ENCODE measurements around the gene PID1. TPM values are rescaled to one million over a fixed set of nuclear protein-coding genes. Genes with fewer than 3 reads are reported as not detected.

Gene PID1
- total RNA-seq, 1 donor from 2014 or later, result 25.1 TPM

DNA sequence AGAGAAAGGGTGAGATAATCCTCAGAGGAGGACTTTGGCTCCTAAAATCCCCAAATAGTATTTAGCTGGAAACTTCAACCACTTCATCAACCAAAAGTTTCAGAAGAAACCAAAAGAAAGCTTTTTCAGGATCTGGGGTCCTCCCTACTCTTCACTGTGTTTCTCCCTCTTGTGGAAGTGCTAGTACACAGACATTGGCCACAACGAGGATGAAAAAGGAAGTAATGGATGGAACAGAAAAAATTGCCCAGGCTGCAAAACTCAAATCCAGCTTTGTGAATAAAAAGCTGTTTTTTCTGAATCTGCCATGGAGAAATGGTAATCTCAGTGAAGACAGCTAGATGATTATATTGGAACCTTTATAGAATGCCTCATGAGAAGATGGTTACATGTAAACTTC lies 4.0 kb downstream of the PID1 start:
- no peaks in the 10 kb centered on the region for H3K36me3 ChIP-seq (ENCODE audit: control insufficient read depth in 3 of 3, insufficient read depth in 3 of 3, low read length in 3 of 3)
- peaks cover 0 to 9% (median 8%) of the 10 kb centered on the region in 3 donors for H3K27me3 ChIP-seq (ENCODE audit: control insufficient read depth in 3 of 3, insufficient read depth in 3 of 3, low read length in 3 of 3)
- H3K9ac ChIP-seq (ENCODE audit: low read depth in 1 of 3, low read length in 3 of 3), result no peak overlapping the region
- H3K4me1 ChIP-seq (ENCODE audit: control insufficient read depth in 3 of 3, insufficient read depth in 3 of 3, low read length in 3 of 3), result no peaks in the 10 kb centered on the region
- H3K27ac ChIP-seq (ENCODE audit: low read depth, low read length), result no peak overlapping the region
- no peak overlapping the region for H3K4me3 ChIP-seq (ENCODE audit: low read length in 3 of 3)
- H3K9me3 ChIP-seq (ENCODE audit: control insufficient read depth in 3 of 3, low read length in 3 of 3), result peaks cover 0 to 3% (median 0%) of the 10 kb centered on the region in 3 donors

DNA sequence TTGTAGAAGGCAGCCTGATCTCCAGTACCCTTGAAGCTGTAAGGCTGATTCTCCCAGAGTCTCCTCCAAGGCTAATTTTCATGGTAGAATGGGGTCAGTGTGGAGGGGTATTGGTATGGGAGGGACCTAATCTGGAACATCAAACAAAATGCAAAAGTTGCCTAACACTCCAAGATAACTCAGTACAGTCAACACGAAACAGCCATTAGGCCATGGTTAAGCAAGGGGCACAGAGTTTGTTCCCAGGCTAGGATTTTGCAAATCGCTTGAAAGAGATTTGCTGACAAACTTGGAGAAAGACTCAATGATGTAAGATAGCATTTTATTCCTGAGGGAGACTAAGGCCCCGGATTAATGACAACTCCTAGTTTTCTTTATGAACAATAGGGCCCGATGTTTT lies 5.4 kb downstream of the PID1 start:
- Histone ChIP-seq H3K27me3 (ENCODE audit: control insufficient read depth in 3 of 3, insufficient read depth in 3 of 3, low read length in 3 of 3) (peaks cover 0 to 7% (median 5%) of the 10 kb centered on the region in 3 donors), H3K36me3 (ENCODE audit: control insufficient read depth in 3 of 3, insufficient read depth in 3 of 3, low read length in 3 of 3) (no peaks in the 10 kb centered on the region), H3K4me3 (ENCODE audit: low read length in 3 of 3) (no peak overlapping the region), H3K27ac (ENCODE audit: low read depth, low read length) (no peak overlapping the region), H3K4me1 (ENCODE audit: control insufficient read depth in 3 of 3, insufficient read depth in 3 of 3, low read length in 3 of 3) (no peaks in the 10 kb centered on the region), H3K9me3 (ENCODE audit: control insufficient read depth in 3 of 3, low read length in 3 of 3) (peaks cover 0 to 3% (median 0%) of the 10 kb centered on the region in 3 donors), H3K9ac (ENCODE audit: low read depth in 1 of 3, low read length in 3 of 3) (no peak overlapping the region)

DNA sequence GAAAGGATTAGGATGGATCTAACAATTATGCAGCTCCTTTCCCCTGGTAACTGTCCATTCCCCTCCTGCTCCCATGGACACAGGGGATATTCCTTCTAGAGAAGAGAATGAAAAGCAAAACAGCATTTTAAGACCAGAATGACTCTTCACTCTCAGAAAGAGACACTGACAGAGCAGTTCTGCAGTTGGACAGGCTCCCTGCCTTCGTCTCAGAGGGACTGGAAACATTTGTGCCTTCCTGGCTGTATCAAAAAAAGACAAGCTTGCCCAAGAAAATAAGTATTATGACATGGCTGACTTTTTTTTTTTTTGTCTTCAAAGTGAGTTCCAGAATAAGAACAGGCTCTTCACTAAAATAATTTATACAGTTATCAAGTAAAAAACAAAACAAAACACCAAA lies 9.5 kb downstream of the PID1 start:
- no peaks in the 10 kb centered on the region for H3K27me3 ChIP-seq (ENCODE audit: control insufficient read depth in 3 of 3, insufficient read depth in 3 of 3, low read length in 3 of 3)
- no peak overlapping the region for H3K9ac ChIP-seq (ENCODE audit: low read depth in 1 of 3, low read length in 3 of 3)
- H3K4me1 ChIP-seq (ENCODE audit: control insufficient read depth in 3 of 3, insufficient read depth in 3 of 3, low read length in 3 of 3), result no peaks in the 10 kb centered on the region
- H3K4me3 ChIP-seq (ENCODE audit: low read length in 3 of 3), result no peak overlapping the region
- peaks cover 0 to 3% (median 0%) of the 10 kb centered on the region in 3 donors for H3K9me3 ChIP-seq (ENCODE audit: control insufficient read depth in 3 of 3, low read length in 3 of 3)
- no peaks in the 10 kb centered on the region for H3K36me3 ChIP-seq (ENCODE audit: control insufficient read depth in 3 of 3, insufficient read depth in 3 of 3, low read length in 3 of 3)
- H3K27ac ChIP-seq (ENCODE audit: low read depth, low read length), result no peak overlapping the region

- Histone ChIP-seq H3K27ac (ENCODE audit: low read depth, low read length) (no peak overlapping the region), H3K4me1 (ENCODE audit: control insufficient read depth in 3 of 3, insufficient read depth in 3 of 3, low read length in 3 of 3) (no peaks in the 10 kb centered on the region), H3K27me3 (ENCODE audit: control insufficient read depth in 3 of 3, insufficient read depth in 3 of 3, low read length in 3 of 3) (no peaks in the 10 kb centered on the region), H3K9me3 (ENCODE audit: control insufficient read depth in 3 of 3, low read length in 3 of 3) (peaks cover 0 to 3% (median 0%) of the 10 kb centered on the region in 3 donors), H3K36me3 (ENCODE audit: control insufficient read depth in 3 of 3, insufficient read depth in 3 of 3, low read length in 3 of 3) (no peaks in the 10 kb centered on the region), H3K4me3 (ENCODE audit: low read length in 3 of 3) (no peak overlapping the region), H3K9ac (ENCODE audit: low read depth in 1 of 3, low read length in 3 of 3) (no peak overlapping the region)
These were observed 10.0 kb downstream of the PID1 start for GRCh38 chr2:229261076-229261475.

DNA sequence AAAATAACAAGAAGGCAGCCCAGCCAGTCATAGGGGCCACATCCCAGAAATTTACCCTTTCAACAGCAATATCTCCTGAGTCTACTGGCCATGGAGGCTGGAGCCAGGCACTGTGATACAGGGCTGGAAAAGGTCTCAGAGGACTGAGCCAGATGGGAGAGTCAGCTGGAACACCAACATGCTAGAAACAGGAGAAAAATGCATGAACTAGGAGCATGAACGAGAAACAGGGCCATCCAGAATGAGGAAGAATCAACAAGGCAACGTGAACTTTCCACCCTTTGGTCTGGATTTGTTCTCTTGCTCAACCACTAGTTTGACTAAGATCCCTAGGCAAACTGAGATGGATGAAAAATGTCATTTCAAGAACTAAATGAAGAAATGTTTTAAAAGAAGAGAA lies 13.1 kb downstream of the PID1 start:
- Histone ChIP-seq H3K36me3 (ENCODE audit: control insufficient read depth in 3 of 3, insufficient read depth in 3 of 3, low read length in 3 of 3) (peaks cover 0 to 2% (median 0%) of the 10 kb centered on the region in 3 donors), H3K9me3 (ENCODE audit: control insufficient read depth in 3 of 3, low read length in 3 of 3) (peaks cover 0 to 3% (median 0%) of the 10 kb centered on the region in 3 donors), H3K4me1 (ENCODE audit: control insufficient read depth in 3 of 3, insufficient read depth in 3 of 3, low read length in 3 of 3) (no peaks in the 10 kb centered on the region), H3K9ac (ENCODE audit: low read depth in 1 of 3, low read length in 3 of 3) (no peak overlapping the region), H3K4me3 (ENCODE audit: low read length in 3 of 3) (no peak overlapping the region), H3K27me3 (ENCODE audit: control insufficient read depth in 3 of 3, insufficient read depth in 3 of 3, low read length in 3 of 3) (no peaks in the 10 kb centered on the region), H3K27ac (ENCODE audit: low read depth, low read length) (peak overlapping the region; percentile 27)

GRCh38 chr2:229256376-229256775 lies 14.7 kb downstream of the PID1 start:
- Histone ChIP-seq H3K9me3 (ENCODE audit: control insufficient read depth in 3 of 3, low read length in 3 of 3) (no peaks in the 10 kb centered on the region), H3K27me3 (ENCODE audit: control insufficient read depth in 3 of 3, insufficient read depth in 3 of 3, low read length in 3 of 3) (no peaks in the 10 kb centered on the region), H3K9ac (ENCODE audit: low read depth in 1 of 3, low read length in 3 of 3) (no peak overlapping the region), H3K4me3 (ENCODE audit: low read length in 3 of 3) (no peak overlapping the region), H3K36me3 (ENCODE audit: control insufficient read depth in 3 of 3, insufficient read depth in 3 of 3, low read length in 3 of 3) (peaks cover 0 to 2% (median 0%) of the 10 kb centered on the region in 3 donors), H3K4me1 (ENCODE audit: control insufficient read depth in 3 of 3, insufficient read depth in 3 of 3, low read length in 3 of 3) (no peaks in the 10 kb centered on the region), H3K27ac (ENCODE audit: low read depth, low read length) (no peak overlapping the region)

DNA sequence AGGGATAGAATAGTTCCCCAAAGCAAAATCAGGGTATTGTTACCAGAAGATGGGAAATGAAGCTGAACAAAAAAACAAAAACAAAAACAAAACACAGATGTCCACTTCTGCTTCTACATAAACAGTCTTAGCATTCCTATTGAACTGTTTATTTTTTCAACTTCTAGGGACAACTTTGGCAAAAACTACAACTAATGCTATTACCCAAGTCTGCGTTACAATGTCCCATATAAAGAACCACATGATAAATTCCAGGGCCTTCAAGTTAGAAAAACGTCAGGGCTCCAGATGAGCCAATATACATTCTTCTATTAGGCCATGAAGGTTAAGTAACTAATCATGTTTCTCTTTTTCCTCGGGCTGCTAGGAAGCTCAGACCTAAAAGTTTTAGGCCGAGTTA lies 16.9 kb downstream of the PID1 start:
- Histone ChIP-seq H3K9ac (ENCODE audit: low read depth in 1 of 3, low read length in 3 of 3) (no peak overlapping the region), H3K27ac (ENCODE audit: low read depth, low read length) (no peak overlapping the region), H3K4me1 (ENCODE audit: control insufficient read depth in 3 of 3, insufficient read depth in 3 of 3, low read length in 3 of 3) (no peaks in the 10 kb centered on the region), H3K27me3 (ENCODE audit: control insufficient read depth in 3 of 3, insufficient read depth in 3 of 3, low read length in 3 of 3) (no peaks in the 10 kb centered on the region), H3K9me3 (ENCODE audit: control insufficient read depth in 3 of 3, low read length in 3 of 3) (no peaks in the 10 kb centered on the region), H3K36me3 (ENCODE audit: control insufficient read depth in 3 of 3, insufficient read depth in 3 of 3, low read length in 3 of 3) (peaks cover 0 to 2% (median 0%) of the 10 kb centered on the region in 3 donors), H3K4me3 (ENCODE audit: low read length in 3 of 3) (no peak overlapping the region)

- H3K9ac ChIP-seq (ENCODE audit: low read depth in 1 of 3, low read length in 3 of 3), result no peak overlapping the region
- H3K36me3 ChIP-seq (ENCODE audit: control insufficient read depth in 3 of 3, insufficient read depth in 3 of 3, low read length in 3 of 3), result peaks cover 0 to 2% (median 0%) of the 10 kb centered on the region in 3 donors
- H3K27ac ChIP-seq (ENCODE audit: low read depth, low read length), result no peak overlapping the region
- H3K27me3 ChIP-seq (ENCODE audit: control insufficient read depth in 3 of 3, insufficient read depth in 3 of 3, low read length in 3 of 3), result no peaks in the 10 kb centered on the region
- H3K4me3 ChIP-seq (ENCODE audit: low read length in 3 of 3), result no peak overlapping the region
- no peaks in the 10 kb centered on the region for H3K4me1 ChIP-seq (ENCODE audit: control insufficient read depth in 3 of 3, insufficient read depth in 3 of 3, low read length in 3 of 3)
- no peaks in the 10 kb centered on the region for H3K9me3 ChIP-seq (ENCODE audit: control insufficient read depth in 3 of 3, low read length in 3 of 3)
These were observed 18.1 kb downstream of the PID1 start for GRCh38 chr2:229252996-229253395.

GRCh38 chr2:229252280-229252679 lies 18.8 kb downstream of the PID1 start:
- Histone ChIP-seq H3K4me1 (ENCODE audit: control insufficient read depth in 3 of 3, insufficient read depth in 3 of 3, low read length in 3 of 3) (no peaks in the 10 kb centered on the region), H3K4me3 (ENCODE audit: low read length in 3 of 3) (no peak overlapping the region), H3K9me3 (ENCODE audit: control insufficient read depth in 3 of 3, low read length in 3 of 3) (no peaks in the 10 kb centered on the region), H3K36me3 (ENCODE audit: control insufficient read depth in 3 of 3, insufficient read depth in 3 of 3, low read length in 3 of 3) (peaks cover 0 to 2% (median 0%) of the 10 kb centered on the region in 3 donors), H3K9ac (ENCODE audit: low read depth in 1 of 3, low read length in 3 of 3) (no peak overlapping the region), H3K27ac (ENCODE audit: low read depth, low read length) (no peak overlapping the region), H3K27me3 (ENCODE audit: control insufficient read depth in 3 of 3, insufficient read depth in 3 of 3, low read length in 3 of 3) (no peaks in the 10 kb centered on the region)

GRCh38 chr2:229249536-229249935 lies 21.6 kb downstream of the PID1 start:
- H3K36me3 ChIP-seq (ENCODE audit: control insufficient read depth in 3 of 3, insufficient read depth in 3 of 3, low read length in 3 of 3), result no peaks in the 10 kb centered on the region
- H3K4me1 ChIP-seq (ENCODE audit: control insufficient read depth in 3 of 3, insufficient read depth in 3 of 3, low read length in 3 of 3), result no peaks in the 10 kb centered on the region
- H3K4me3 ChIP-seq (ENCODE audit: low read length in 3 of 3), result no peak overlapping the region
- no peak overlapping the region for H3K9ac ChIP-seq (ENCODE audit: low read depth in 1 of 3, low read length in 3 of 3)
- H3K27ac ChIP-seq (ENCODE audit: low read depth, low read length), result no peak overlapping the region
- no peaks in the 10 kb centered on the region for H3K27me3 ChIP-seq (ENCODE audit: control insufficient read depth in 3 of 3, insufficient read depth in 3 of 3, low read length in 3 of 3)
- no peaks in the 10 kb centered on the region for H3K9me3 ChIP-seq (ENCODE audit: control insufficient read depth in 3 of 3, low read length in 3 of 3)

- Histone ChIP-seq H3K9ac (ENCODE audit: low read depth in 1 of 3, low read length in 3 of 3) (no peak overlapping the region), H3K4me1 (ENCODE audit: control insufficient read depth in 3 of 3, insufficient read depth in 3 of 3, low read length in 3 of 3) (no peaks in the 10 kb centered on the region), H3K27ac (ENCODE audit: low read depth, low read length) (no peak overlapping the region), H3K36me3 (ENCODE audit: control insufficient read depth in 3 of 3, insufficient read depth in 3 of 3, low read length in 3 of 3) (no peaks in the 10 kb centered on the region), H3K4me3 (ENCODE audit: low read length in 3 of 3) (no peak overlapping the region), H3K9me3 (ENCODE audit: control insufficient read depth in 3 of 3, low read length in 3 of 3) (no peaks in the 10 kb centered on the region), H3K27me3 (ENCODE audit: control insufficient read depth in 3 of 3, insufficient read depth in 3 of 3, low read length in 3 of 3) (no peaks in the 10 kb centered on the region)
These were observed 24.8 kb downstream of the PID1 start for GRCh38 chr2:229246334-229246733.
